HuH-7 (cell line): ENCODE results near the gene PALMD.

Source experiments
- DNase-seq: peaks from one replicate; pipeline ENCODE4 v3.0.0; 2011; ENCODE audit warnings: low spot score

Gene PALMD

DNA sequence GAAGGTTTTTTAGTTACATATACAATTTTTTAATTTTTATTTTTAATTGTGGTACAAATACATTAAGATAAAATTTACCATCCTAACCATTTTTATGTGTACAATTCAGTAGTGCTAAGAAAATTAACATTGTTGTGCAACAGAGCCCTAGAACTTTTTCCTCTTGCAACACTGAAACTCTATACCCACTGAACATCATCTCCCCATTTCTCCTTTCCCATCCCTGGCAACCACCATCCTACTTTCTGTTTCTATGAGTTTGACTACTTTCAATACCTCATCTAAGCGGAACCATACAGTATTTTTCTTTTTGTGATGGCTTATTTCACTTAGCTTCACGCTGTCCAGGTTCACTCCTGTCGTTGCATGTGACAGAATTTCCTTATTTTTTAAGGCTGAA lies 54.1 kb downstream of the PALMD start:
- DNase-seq, result no peak

DNA sequence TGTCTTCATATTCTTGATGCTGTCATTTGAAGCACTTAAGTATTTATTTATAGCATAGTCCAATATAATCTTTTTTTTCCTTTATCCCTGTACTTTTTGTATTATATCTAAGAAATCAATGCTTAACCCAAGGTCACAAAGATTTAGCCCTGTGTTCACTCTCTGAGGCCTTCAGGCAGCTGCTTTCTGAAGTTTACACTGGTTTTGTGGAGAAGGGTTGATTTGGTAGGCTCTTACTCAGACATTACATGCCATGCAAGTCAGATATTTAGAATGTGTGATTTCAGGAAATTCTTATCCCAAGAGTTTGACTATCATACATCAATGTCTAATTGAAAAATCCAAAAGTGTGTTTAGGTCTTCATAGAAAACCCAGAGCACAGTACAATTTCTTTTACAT lies 56.3 kb downstream of the PALMD start:
- no peak for DNase-seq

DNA sequence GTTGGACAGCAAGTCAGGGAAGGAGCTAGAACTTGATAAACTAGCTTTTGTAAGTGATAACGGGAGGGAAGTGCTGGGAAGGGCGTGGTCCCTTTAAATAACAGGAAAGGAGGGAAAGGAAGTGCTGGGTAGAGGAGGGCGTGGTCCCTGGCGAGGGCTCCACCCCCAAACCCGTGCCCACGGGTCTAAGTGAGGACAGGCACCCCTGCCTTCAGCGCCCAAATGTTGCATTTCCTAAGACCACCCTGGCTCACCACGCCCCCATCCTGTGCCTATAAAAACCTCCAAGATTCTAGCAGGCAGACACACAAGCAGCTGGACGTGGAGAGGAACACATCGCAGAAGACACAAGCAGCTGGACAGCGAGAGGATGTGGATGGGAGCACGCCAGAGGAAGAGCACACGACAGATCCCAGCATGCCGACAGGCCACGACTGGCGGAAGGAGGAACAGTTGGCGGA lies 58.5 kb downstream of the PALMD start:
- no peak for DNase-seq

DNA sequence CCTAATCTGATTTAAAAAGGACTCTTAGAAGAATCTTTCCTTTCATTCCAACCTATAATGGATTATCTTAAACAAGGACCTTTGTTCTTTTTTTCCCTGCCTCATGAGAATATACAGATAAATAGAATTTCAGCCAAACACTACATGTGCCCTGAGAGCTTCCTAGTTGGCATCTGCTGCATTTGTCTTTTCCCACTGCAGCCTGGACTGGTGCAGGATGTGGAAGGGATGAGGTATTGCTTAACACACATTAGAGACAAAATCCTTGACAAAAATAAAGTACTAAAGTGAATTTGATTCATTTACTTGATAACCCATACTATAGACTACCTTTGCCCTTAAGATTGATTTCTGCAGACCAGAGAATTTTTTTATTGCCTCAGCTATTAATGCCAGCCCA lies 59.5 kb downstream of the PALMD start:
- no peak for DNase-seq

DNA sequence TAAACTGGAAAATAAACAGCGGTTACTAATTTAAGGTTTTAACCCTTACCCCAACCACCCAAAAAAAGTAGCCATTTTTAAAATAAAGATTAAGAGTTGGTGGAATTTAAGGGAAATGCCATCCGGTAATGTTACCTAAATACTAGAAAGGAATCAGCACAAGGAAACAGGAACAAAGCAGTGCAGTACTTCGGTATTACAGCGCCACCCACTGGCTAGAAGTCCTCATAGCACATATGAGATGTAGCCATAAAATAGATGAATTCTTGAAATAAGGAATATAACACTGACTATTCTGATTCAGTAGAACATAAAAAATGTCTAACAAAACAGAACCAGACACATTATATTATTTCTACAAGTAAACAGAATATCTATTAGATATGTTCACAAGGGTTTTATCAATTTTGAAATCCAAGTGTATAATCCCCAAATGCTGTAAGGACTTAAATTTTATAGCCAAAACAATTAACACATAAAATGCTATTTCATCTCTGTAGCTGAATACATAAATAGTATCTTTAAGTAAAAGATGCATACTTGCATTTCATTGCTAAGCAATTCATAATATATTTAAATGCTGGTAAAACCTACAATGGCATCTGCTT lies 61.7 kb downstream of the PALMD start:
- peak; percentile 24 for DNase-seq

DNA sequence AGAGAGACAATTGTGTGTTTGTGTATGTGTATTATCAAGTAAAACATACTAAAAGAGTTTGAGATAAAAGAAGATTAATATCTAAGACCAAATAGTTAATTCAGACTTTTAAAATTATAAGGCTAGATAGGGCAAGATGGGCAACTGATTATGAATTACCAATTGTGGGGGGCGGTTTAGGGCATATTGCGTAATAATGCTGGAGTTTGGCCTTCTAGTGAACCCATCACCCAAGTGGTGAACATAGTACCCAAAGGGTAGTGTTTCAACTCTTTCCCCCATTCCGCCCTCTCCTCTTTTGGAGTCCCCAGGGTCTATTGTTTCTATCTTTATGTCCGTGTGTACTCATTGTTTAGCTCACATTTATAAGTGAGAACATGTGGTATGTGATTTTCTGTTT lies 65.1 kb downstream of the PALMD start:
- no peak for DNase-seq

DNA sequence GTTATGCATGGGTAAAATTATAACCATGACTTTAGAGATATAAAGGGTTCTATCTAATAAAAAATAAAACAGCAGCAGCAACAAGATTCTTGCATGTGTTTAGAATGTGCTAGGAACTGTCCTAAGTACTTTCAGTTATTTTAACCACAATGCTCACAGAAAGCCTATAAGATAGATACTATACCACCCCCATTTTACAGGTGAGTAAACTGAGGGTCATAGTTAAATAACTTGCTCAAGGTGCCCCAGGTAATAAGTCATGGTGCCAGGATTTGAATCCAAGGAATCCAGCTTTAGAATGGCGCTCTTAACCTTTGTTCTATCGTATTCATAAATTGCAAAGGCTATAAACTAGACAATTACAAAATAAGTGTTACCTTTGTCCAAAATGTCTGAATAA lies 67.1 kb downstream of the PALMD start:
- DNase-seq, result no peak

DNA sequence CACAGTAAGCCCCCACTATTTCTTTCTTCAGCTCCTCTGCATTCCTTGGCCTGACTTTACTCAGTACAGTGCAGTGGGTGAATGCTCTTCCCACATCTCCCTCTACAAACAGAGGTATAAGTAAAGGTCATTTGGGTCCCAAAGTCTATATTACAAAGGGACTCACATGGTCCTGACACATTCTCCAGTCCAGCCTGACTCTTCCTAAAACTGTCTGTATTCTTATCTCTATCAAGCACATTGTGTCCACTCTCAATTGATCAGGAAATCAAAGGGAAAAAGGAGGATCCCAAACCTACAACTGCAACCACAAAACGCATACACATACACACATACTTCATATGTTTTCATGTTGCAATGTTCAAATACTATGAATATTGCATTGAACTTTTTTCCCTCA lies 71.1 kb downstream of the PALMD start:
- DNase-seq, result no peak

DNA sequence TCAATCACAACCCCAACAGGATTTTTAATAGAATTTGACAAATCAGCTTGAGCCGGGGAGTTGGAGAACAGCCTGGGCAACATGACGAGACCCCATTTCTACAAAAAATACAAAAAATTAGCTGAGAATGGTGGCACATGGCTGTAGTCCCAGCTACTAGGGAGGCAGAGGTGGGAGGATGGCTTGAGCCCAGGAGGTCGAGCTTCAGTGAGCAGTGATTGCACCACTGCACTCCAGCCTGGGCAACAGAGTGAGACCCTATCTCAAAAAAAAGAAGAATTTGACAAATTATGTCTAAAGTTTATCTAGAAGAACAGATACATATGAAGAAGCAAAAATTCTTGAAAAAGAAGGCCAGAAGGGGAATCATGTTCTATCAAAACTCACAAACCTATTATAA lies 77.3 kb downstream of the PALMD start:
- no peak for DNase-seq

DNA sequence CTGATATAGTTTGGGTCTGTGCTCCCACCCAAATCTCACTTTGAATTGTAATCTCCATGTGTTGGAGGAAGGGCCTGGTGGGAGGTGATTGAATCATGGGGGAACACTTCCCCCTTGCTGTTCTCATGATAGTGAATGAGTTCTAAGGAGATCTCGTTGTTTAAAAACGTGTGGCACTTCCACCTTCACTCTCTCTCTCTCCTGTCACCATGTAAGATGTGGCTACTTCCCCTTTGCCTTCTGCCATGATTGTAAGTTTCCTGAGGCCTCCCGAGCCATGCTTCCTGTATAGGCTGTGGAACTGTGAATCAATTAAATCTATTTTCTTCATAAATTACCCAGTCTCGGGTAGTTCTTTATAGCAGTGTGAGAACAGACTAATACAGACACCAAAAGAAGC lies 80.1 kb downstream of the PALMD start:
- DNase-seq, result no peak

DNA sequence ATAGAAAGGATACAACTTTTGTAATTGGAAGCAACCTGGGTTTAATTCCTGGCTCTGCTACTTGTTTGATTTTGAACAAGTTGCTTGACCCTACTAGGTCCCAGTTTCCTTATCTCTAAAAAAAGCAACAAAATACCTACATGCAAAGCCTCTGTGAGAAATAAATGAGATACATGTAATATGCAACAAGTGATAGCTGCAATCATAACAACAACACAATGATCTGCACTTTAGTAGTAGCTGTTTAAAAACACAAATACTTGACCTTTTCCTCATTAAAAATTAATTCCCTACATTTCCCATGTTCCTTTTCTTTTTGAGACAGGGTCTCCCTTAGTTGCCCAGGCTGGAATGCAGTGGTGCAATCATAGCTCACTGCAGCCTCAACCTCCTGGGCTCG lies 80.5 kb downstream of the PALMD start:
- DNase-seq, result no peak

DNA sequence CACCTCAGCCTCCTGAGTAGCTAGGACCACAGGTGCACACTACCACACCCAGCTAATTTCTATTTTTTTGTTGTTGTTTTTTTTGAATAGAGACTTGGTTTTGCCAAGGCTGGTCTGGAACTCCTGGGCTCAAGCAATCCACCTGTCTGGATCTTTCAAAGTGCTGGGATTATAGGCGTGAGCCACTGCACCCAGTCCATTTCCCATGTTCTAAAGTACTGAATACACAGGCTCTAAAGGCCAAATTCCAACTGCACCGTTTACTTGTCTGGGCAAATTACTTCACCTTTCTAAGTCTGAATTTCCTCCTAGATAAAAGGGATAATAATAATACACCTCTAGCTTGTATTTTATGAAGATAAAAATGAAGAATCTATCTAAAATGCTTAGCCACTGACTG lies 80.9 kb downstream of the PALMD start:
- no peak for DNase-seq

DNA sequence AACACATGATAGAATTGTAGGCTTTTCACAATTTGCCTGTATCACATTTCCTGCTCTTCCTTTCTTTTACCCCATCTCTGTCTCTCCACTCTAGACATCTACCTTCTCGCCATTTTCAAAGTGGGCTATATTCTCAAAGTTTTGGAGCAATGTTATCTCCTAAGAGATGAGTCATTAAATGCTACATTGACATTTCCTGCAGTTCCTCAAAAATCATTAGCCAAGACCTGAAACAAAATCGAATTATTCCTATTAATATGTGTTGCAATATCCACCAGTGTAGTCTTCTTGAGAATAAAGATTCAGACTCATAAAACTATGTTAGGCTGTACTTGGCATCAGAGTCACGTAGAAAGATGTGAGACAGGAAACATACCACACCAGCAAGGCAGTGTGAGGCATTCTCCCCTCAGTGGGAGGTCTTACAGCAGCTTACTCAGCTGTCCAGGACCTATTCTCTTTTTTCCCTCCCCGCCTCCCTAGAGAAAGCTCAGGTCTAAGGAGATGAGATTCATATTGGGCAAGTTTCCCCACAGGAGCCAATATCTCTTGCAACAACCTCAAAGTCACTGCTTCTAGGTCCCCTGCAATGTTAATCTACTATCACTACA lies 81.8 kb downstream of the PALMD start:
- DNase-seq, result no peak

DNA sequence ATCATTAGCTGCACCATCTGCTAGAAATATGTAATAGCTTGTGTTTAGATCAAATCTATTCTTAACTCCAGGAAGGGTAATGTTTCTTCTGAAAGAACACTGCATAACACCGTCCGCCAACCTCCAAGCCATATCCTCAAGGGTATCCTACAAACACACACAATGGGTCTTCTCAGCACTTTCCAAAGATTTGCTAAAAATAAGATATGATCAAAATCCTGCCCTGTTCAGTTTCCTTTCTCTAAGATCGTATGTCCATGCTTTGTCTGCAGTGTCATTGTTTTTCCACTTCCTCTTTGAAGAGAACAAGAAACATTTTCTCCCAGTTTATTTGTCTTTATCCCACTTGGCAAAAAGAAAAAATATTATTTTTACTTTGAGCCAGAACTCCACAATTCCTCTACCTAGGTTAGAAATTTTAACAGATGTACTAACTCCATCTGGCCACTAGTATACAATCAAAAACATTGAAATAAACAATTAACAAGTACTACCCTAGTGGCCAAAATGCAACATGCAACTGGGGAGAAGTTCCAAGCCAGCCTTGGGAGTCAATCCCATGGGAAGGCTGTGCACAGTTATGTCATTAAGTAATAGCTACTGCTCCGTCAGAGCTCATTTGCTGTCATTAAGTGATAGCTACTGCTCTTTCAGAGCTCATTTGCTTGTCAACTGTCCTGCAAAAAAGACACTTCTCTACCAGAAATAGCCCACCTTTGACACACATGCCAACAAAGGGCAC lies 82.8 kb downstream of the PALMD start:
- peak; percentile 24 for DNase-seq

DNA sequence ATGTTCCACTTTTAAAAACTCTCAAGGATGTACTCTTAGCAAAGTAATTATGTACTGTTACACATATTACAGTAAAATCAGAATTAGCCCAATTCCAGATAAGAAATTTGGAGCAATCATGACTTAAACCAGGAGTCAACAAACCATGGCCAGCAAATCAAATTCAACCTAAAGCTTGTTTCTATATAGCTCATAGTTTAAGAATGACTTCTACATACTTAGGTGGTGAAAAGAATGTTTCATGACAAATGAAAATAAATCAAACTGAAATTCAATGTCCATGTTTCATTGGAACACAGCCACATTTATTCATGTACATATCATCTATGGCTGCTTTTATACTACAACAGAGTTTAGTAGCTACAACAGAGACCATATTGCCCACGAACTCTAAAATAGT lies 85.5 kb downstream of the PALMD start:
- DNase-seq, result no peak

DNA sequence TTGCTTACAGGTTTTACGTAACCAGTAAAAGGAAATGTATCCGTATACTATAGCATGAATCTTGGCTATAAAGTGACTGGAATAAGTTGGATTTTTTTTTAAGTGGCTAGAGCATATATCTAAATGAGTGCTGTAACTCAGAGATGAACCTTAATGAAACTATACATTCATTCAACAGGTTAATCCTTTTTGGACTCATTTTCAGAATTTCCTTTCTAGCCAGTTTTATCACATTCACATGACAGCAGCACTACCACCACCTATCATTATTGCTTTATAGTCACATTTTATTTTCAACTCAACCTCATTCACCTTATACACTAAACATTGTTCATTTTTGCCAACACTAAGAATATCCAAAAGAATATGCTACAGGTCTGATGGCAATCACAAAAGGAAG lies 89.9 kb downstream of the PALMD start:
- no peak for DNase-seq

DNA sequence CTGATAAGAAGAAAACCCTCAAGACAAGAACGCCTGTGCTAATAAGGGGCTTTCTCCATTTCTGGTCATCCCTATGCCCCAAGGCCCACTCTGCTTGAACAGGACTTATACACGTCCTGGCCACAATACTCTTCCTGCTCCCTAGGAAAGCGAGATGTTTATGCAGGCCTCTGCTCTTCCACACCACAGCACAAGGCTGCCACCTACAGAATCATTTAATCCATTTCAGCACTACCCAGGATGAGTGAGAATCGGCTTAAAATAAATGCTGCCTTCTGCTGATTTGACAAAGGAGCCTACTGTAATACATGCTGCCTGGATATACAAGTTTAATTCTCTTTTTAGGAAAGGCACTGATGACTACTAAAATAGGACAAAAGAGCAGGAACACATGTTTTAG lies 91.1 kb downstream of the PALMD start:
- DNase-seq, result peak; percentile 20

DNA sequence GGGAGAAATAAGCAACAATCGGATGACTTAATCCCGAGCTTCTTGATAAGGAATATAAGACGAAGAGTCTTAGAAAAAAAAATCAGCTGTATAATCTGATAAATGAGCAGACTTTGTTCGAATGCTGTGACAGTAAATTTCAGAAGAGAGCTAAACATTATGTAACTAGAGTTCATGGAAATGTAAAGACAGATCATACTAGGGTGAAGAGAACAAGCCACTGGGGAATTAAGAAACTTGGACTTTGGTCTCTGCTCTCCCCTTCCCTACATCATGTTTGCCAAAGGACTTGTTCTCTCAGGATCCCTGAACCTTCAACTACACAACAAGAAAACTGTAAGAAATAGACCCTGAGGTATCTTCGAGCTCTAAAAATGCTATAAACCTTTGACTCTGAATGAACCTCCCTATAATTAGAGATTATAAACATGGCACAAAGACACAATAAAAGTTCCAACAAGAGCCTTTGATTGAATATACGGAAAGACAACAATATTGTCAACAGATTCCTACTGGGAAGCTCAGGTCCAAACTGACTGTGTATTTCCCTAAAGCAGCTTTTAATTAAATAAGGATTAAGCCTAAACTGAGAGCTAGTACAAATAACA lies 93.0 kb downstream of the PALMD start:
- DNase-seq, result peak; percentile 47

DNA sequence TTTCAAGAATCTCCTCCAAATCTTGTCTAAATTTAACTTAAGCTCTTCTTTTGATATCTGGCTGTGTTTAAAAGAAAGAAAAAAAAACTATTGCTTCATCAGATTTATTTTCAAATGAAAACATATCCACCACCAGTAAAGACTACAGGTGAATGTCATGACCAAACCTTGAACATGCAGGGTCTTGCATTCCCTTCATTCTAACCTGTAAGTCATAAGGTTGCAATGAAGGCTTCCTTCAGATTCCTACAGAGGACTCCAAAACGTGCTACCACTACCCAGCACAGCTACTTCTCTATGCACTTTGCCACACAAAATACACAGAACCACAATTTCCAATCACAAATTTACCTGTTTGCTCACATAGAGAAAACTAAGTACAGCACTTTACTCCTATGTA lies 94.2 kb downstream of the PALMD start:
- DNase-seq, result no peak
